GM19468 (cell line): ENCODE data around the gene PPFIA1.
"Not testable (repeated sequence)": the region's sequence is repeated elsewhere in the genome, so short reads cannot be mapped to it uniquely, and the experiment has no call there.

Experiments
- ATAC-seq: cut with Tn5 transposase; IDR thresholded peaks from one replicate; pipeline ENCODE4 v1.9.1; 2021; ENCODE audit warnings: mild to moderate bottlenecking, moderate library complexity, moderate number of reproducible peaks; ENCODE audit not compliant: unreplicated experiment; ENCODE audit errors: extremely low read depth

The PPFIA1 gene

GRCh38 chr11:70250876-70251658 lies 19.4 kb upstream of the PPFIA1 start:
- ATAC-seq = no peak

- no peak for ATAC-seq
Observed at GRCh38 chr11:70251659-70252321, 18.7 kb upstream of the PPFIA1 start.

GRCh38 chr11:70252844-70253243 lies 17.6 kb upstream of the PPFIA1 start:
- ATAC-seq = peak; percentile 39

- ATAC-seq = no peak
Observed at GRCh38 chr11:70255477-70256116, 14.9 kb upstream of the PPFIA1 start.

GRCh38 chr11:70259077-70259476 lies 11.4 kb upstream of the PPFIA1 start:
- not testable (repeated sequence) for ATAC-seq

GRCh38 chr11:70262951-70263350 lies 7.5 kb upstream of the PPFIA1 start:
- no peak for ATAC-seq

GRCh38 chr11:70263363-70263762 lies 7.1 kb upstream of the PPFIA1 start:
- no peak for ATAC-seq

GRCh38 chr11:70265341-70265740 lies 5.1 kb upstream of the PPFIA1 start:
- ATAC-seq = no peak

GRCh38 chr11:70267405-70267950 lies 3.0 kb upstream of the PPFIA1 start:
- no peak for ATAC-seq

- ATAC-seq = no peak
Observed at GRCh38 chr11:70268526-70268925, 2.0 kb upstream of the PPFIA1 start.

- ATAC-seq = peak; percentile 18
Observed at GRCh38 chr11:70270877-70271648, 573 bp downstream of the PPFIA1 start.

GRCh38 chr11:70271649-70271953 lies 1.1 kb downstream of the PPFIA1 start:
- no peak for ATAC-seq

GRCh38 chr11:70272009-70272408 lies 1.5 kb downstream of the PPFIA1 start:
- ATAC-seq = no peak

GRCh38 chr11:70278994-70279393 lies 8.5 kb downstream of the PPFIA1 start:
- ATAC-seq = no peak

GRCh38 chr11:70281156-70281609 lies 10.7 kb downstream of the PPFIA1 start:
- ATAC-seq = no peak

GRCh38 chr11:70282012-70282411 lies 11.5 kb downstream of the PPFIA1 start:
- no peak for ATAC-seq

- no peak for ATAC-seq
Observed at GRCh38 chr11:70288721-70289120, 18.2 kb downstream of the PPFIA1 start.

- ATAC-seq = no peak
Observed at GRCh38 chr11:70289582-70289981, 19.1 kb downstream of the PPFIA1 start.

- no peak for ATAC-seq
Observed at GRCh38 chr11:70290361-70291065, 20.0 kb downstream of the PPFIA1 start.

GRCh38 chr11:70292166-70292565 lies 21.7 kb downstream of the PPFIA1 start:
- ATAC-seq = no peak
